ENCODE results near the gene RFTN1. TPM values are rescaled to one million over a fixed set of nuclear protein-coding genes. Genes with fewer than 3 reads are reported as not detected.

The RFTN1 gene
- total RNA-seq, 1 experiment from 2014 or later, result 2.2 TPM

DNA sequence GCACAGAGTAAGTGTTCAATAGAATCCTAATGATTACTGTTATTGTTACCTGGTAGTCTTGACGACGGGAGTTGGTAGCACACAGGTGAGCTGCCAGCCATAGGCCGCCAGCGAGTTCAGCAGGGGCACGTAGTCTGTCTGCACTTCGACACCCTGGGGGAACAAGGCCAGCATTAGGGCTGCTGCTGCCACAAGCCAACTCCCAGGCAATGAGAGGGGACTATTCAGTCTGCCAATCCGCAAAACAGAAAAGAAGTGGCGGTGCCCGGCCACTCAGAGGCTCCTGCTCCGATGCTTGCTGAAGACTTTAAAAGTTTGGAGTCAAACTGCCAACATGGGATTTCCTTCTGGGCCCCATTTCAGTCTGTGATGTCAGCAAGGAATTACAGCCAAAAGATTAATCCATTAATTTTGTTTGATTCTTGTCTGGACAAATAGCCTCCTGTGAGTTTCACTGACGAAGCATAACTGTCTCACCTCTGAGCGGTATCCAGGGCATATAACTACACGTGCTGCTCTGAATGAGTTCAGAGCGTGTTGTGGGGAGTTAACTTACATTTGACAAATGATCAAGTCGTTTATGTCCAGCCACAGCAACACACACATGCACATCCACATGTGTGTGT, 186.7 kb downstream of the RFTN1 start:
- H3K36me3 Mint-ChIP-seq (ENCODE audit: insufficient read depth in 1 of 3, low read depth in 3 of 3), result peaks cover 13 to 35% (median 25%) of the 10 kb centered on the region in 3 experiments
- Histone ChIP-seq H3K14ac (ENCODE audit: insufficient read depth, low read length) (no peak overlapping the region), H3K79me1 (ENCODE audit: insufficient read depth, low read depth, low read length, poor library complexity, severe bottlenecking) (no peaks in the 10 kb centered on the region), H3K23ac (ENCODE audit: insufficient read length, low read depth, low read length) (no peak overlapping the region), H2AFZ (ENCODE audit: low read length) (no peak overlapping the region), H3K79me2 (ENCODE audit: insufficient read depth, low read length) (no peaks in the 10 kb centered on the region), H3K56ac (ENCODE audit: insufficient read length, low read depth, low read length) (no peak overlapping the region), H3T11ph (ENCODE audit: low read length) (no peak overlapping the region), H3K4me2 (ENCODE audit: insufficient read depth, insufficient read length, low read length) (no peak overlapping the region), H2BK5ac (ENCODE audit: insufficient read length, low read length) (no peak overlapping the region), H2BK120ac (ENCODE audit: low read depth, low read length, poor library complexity, severe bottlenecking) (no peak overlapping the region), H3K27ac (ENCODE audit: insufficient read length, low read depth, low read length) (no peak overlapping the region), H4K5ac (ENCODE audit: insufficient read length, low read depth, low read length) (no peak overlapping the region), H2BK15ac (ENCODE audit: low read depth, low read length) (no peak overlapping the region), H4K20me1 (ENCODE audit: control insufficient read depth, insufficient read depth, insufficient read length) (no peaks in the 10 kb centered on the region), H2BK12ac (ENCODE audit: insufficient read length, low read depth, low read length) (no peak overlapping the region), H3K4ac (ENCODE audit: low read depth, low read length) (no peak overlapping the region), H4K91ac (ENCODE audit: insufficient read length, low read depth, low read length) (no peak overlapping the region), H2AK5ac (ENCODE audit: insufficient read length, low read length) (no peak overlapping the region), H4K8ac (replicated peaks; ENCODE audit: insufficient read length, low read depth, low read length) (no peak overlapping the region), H3K9ac (ENCODE audit: extremely low read depth, insufficient read length, low read length) (no peak overlapping the region), H3K9me3 (ENCODE audit: control insufficient read depth, low read depth, low read length) (no peaks in the 10 kb centered on the region), H3K4me1 (ENCODE audit: insufficient read depth, low read length) (no peaks in the 10 kb centered on the region), H3K18ac (ENCODE audit: insufficient read length, low read depth, low read length) (no peak overlapping the region), H3K23me2 (ENCODE audit: insufficient read length, low read depth, low read length, poor library complexity, severe bottlenecking) (no peaks in the 10 kb centered on the region), H3K27me3 (ENCODE audit: insufficient read depth, low read length) (no peaks in the 10 kb centered on the region), H2BK20ac (ENCODE audit: low read depth, low read length, poor library complexity, severe bottlenecking) (no peak overlapping the region)
- H3K27me3 Mint-ChIP-seq (ENCODE audit: low read depth), result no peaks in the 10 kb centered on the region; the same call in 1 of the 2 replicates
- H3K9me3 Mint-ChIP-seq, result peaks cover 5% of the 10 kb centered on the region in 2 experiments; a peak in 4 of 5 replicates
- H3K27ac Mint-ChIP-seq, result no peak overlapping the region
- TF ChIP-seq CTCF (conservative IDR thresholded peaks at IDR 0.05), result no peak
- WGBS (ENCODE audit: extremely low coverage, insufficient read length, low lambda C conversion rate), result no CpG with 5 or more reads among the region's 15 CpGs
- H3K4me3 Mint-ChIP-seq, result no peak overlapping the region
- H3K4me1 Mint-ChIP-seq, result peaks cover 7 to 15% of the 10 kb centered on the region in 2 experiments
- DNase-seq, result no peak
